WTC11 (cell line): ENCODE measurements around the gene MACROD2. TPM values are rescaled to one million over a fixed set of nuclear protein-coding genes. Genes with fewer than 3 reads are reported as not detected.

ENCODE experiments used
- ATAC-seq: fragments of 200-7000 bp; cut with Tn5 transposase; 2 replicates; pipeline ENCODE4 v1.10.0; 2021; ENCODE audit warnings: mild to moderate bottlenecking, moderate library complexity
- CTCF ChIA-PET: fragments of 300-600 bp; sonication (Branson Sonifier 250); formaldehyde crosslinking; loops from one replicate; lab custom pipeline; 2021; ENCODE audit warnings: antibody characterized with exemption; lab: Charles Lee
- POLR2A ChIA-PET: fragments of 350-600 bp; sonication (Branson Sonifier 250); formaldehyde crosslinking; loops from one replicate; lab custom pipeline; 2021; ENCODE audit warnings: antibody characterized with exemption; lab: Charles Lee
- DNase-seq: peaks from one replicate; pipeline ENCODE4 v3.0.0; 2021; ENCODE audit warnings: low spot score
- H3K27ac Mint-ChIP-seq: 2 replicates; pipeline ENCODE4 v1.8.0; 2021; ENCODE audit warnings: mixed read lengths
- H3K27me3 Mint-ChIP-seq: 2 replicates; pipeline ENCODE4 v1.8.0; 2021; ENCODE audit warnings: low read depth, mild to moderate bottlenecking, moderate library complexity, mixed read lengths
- H3K36me3 Mint-ChIP-seq: 2 replicates; pipeline ENCODE4 v1.8.0; 2021; ENCODE audit warnings: mixed read lengths
- H3K4me1 Mint-ChIP-seq: 2 replicates; pipeline ENCODE4 v1.8.0; 2022; ENCODE audit warnings: mixed read lengths
- H3K4me3 Mint-ChIP-seq: 2 replicates; pipeline ENCODE4 v1.8.0; 2021; ENCODE audit warnings: mild to moderate bottlenecking, moderate library complexity, mixed read lengths
- H3K9me3 Mint-ChIP-seq: 2 replicates; pipeline ENCODE4 v1.8.0; 2021; ENCODE audit warnings: mixed read lengths
- EMX1 ChIP-seq: fragments of 250-450 bp; sonication (Bioruptor Pico); IDR thresholded peaks from 2 replicates; pipeline ENCODE4 v1.8.0; 2021; ENCODE audit warnings: mild to moderate bottlenecking
- FOXJ3 ChIP-seq: sonication (generic); formaldehyde crosslinking; IDR thresholded peaks from 2 replicates; pipeline ENCODE4 v1.9.0; 2021; ENCODE audit warnings: missing genetic modification reagents, mild to moderate bottlenecking, borderline replicate concordance
- JUN ChIP-seq: sonication (generic); formaldehyde crosslinking; IDR thresholded peaks from 2 replicates; pipeline ENCODE4 v1.8.0; 2023; ENCODE audit warnings: mild to moderate bottlenecking, missing genetic modification reagents
- NFATC4 ChIP-seq: fragments of 250-450 bp; sonication (Bioruptor Pico); IDR thresholded peaks from 2 replicates; pipeline ENCODE4 v1.9.0; 2021; ENCODE audit warnings: mild to moderate bottlenecking
- NFE2L1 ChIP-seq: sonication (generic); formaldehyde crosslinking; IDR thresholded peaks from 2 replicates; pipeline ENCODE4 v1.8.1; 2023; ENCODE audit warnings: missing genetic modification reagents
- NR1H2 ChIP-seq: sonication (generic); formaldehyde crosslinking; IDR thresholded peaks from 2 replicates; pipeline ENCODE4 v1.9.0; 2021; ENCODE audit warnings: mild to moderate bottlenecking, moderate library complexity, missing genetic modification reagents
- SMAD3 ChIP-seq: sonication (generic); formaldehyde crosslinking; IDR thresholded peaks from 2 replicates; pipeline ENCODE4 v1.8.0; 2022; ENCODE audit warnings: missing genetic modification reagents, mild to moderate bottlenecking, borderline replicate concordance
- SP1 ChIP-seq: sonication (generic); formaldehyde crosslinking; conservative IDR thresholded peaks from 2 replicates; pipeline ENCODE4 v1.8.1; 2022; ENCODE audit warnings: missing genetic modification reagents
- TCF7 ChIP-seq: sonication (generic); formaldehyde crosslinking; IDR thresholded peaks from 2 replicates; pipeline ENCODE4 v1.8.0; 2022; ENCODE audit warnings: mild to moderate bottlenecking, low read depth, missing genetic modification reagents, moderate library complexity
- ZNF232 ChIP-seq: sonication (generic); formaldehyde crosslinking; IDR thresholded peaks from 2 replicates; pipeline ENCODE4 v1.8.0; 2022; ENCODE audit warnings: mild to moderate bottlenecking, missing genetic modification reagents
- ZNF263 ChIP-seq: sonication (generic); formaldehyde crosslinking; IDR thresholded peaks from 2 replicates; pipeline ENCODE4 v1.8.1; 2022; ENCODE audit warnings: low read depth, mild to moderate bottlenecking, moderate library complexity, missing genetic modification reagents
- total RNA-seq: library from RNA; stranded (reverse); gene quantifications from 3 replicates; pipeline ENCODE4 v1.2.3, GENCODE V29; 2021
- TF ChIP-seq, protein P1 (sequence below): sonication (generic); formaldehyde crosslinking; IDR thresholded peaks from 2 replicates; pipeline ENCODE4 v1.8.0; 2022; ENCODE audit warnings: mild to moderate bottlenecking, missing genetic modification reagents
- TF ChIP-seq, protein P2 (sequence below): fragments of 250-450 bp; sonication (Bioruptor Pico); IDR thresholded peaks from 2 replicates; pipeline ENCODE4 v1.9.0; 2021; ENCODE audit warnings: mild to moderate bottlenecking
- TF ChIP-seq, protein P3 (sequence below): fragments of 250-450 bp; sonication (Bioruptor Pico); IDR thresholded peaks from 2 replicates; pipeline ENCODE4 v1.9.0; 2021; ENCODE audit warnings: moderate library complexity, mild to moderate bottlenecking, inconsistent platforms, borderline replicate concordance
- TF ChIP-seq, protein P4 (sequence below): fragments of 200-600 bp; IDR thresholded peaks from 2 replicates; pipeline ENCODE4 v1.8.0; 2022; ENCODE audit warnings: antibody characterized with exemption
- TF ChIP-seq, protein P5 (sequence below): sonication (generic); formaldehyde crosslinking; IDR thresholded peaks from 2 replicates; pipeline ENCODE4 v1.8.0; 2023; ENCODE audit warnings: missing genetic modification reagents
- TF ChIP-seq, protein P6 (sequence below): fragments of 250-450 bp; sonication (Bioruptor Pico); IDR thresholded peaks from 2 replicates; pipeline ENCODE4 v1.9.0; 2021; ENCODE audit warnings: mild to moderate bottlenecking
- TF ChIP-seq, protein P7 (sequence below): fragments of 250-450 bp; sonication (Bioruptor Pico); conservative IDR thresholded peaks from 2 replicates; pipeline ENCODE4 v1.9.0; 2021; ENCODE audit warnings: mild to moderate bottlenecking

MACROD2 gene
- total RNA-seq, 1 experiment from 2014 or later, result 4.1 TPM

DNA sequence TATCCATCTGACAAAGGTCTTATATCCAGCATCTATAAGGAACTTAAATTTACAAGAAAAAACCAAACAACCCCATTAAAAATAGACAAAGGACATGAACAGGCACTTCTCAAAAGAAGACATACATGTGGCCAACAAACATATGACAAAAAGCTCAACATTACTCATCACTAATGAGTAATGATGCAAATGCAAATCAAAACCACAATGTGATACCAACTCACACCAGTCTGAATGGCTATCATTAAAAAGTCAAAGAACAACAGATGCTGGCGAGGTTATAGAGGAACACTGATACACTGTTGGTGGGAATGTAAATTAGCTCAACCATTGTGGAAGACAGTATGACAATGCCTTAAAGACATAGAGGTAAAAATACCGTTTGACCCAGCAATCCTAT, 13.9 kb downstream of the MACROD2 start:
- Mint-ChIP-seq H3K27ac (no peak overlapping the region), H3K36me3 (peaks cover 8% of the 10 kb centered on the region), H3K4me1 (no peaks in the 10 kb centered on the region), H3K27me3 (no peaks in the 10 kb centered on the region), H3K4me3 (no peak overlapping the region), H3K9me3 (peaks cover 16% of the 10 kb centered on the region)
- POLR2A ChIA-PET, result no interaction called here
- DNase-seq, result no peak
- CTCF ChIA-PET, result no interaction called here
- no peak for ATAC-seq
- TF ChIP-seq, protein P1, sequence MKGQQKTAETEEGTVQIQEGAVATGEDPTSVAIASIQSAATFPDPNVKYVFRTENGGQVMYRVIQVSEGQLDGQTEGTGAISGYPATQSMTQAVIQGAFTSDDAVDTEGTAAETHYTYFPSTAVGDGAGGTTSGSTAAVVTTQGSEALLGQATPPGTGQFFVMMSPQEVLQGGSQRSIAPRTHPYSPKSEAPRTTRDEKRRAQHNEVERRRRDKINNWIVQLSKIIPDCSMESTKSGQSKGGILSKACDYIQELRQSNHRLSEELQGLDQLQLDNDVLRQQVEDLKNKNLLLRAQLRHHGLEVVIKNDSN, result no peak

DNA sequence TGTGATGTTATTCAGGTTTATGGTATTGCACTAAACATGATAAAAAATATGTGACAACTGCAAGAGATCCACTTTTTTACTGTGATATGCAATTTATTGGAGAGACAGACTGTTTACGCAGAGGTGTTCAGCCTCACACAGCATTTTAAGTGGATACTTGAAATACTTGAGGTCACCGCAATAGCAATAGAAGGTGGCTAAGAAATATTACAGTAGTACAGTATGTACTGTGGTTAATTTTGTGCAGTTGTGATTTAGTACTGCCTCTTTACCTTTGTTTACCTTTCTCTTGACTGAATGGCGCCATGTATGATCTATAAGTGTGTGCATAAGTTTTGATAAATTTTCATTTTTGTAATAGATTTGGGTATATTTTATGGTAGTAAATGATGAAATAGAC, 17.4 kb downstream of the MACROD2 start:
- Mint-ChIP-seq H3K36me3 (peaks cover 19% of the 10 kb centered on the region), H3K4me3 (no peak overlapping the region), H3K27me3 (no peaks in the 10 kb centered on the region), H3K27ac (no peak overlapping the region), H3K4me1 (no peaks in the 10 kb centered on the region), H3K9me3 (peaks cover 28% of the 10 kb centered on the region)
- ChIA-PET CTCF (no interaction called here), POLR2A (interaction anchor here (1.6 kb wide), 1 partner anchor 80 kb away, joined by 3 read pairs; no protein-coding TSS in a partner anchor)
- no peak for ATAC-seq
- DNase-seq, result no peak
- TF ChIP-seq ZNF263 (CRISPR knock-in tag), result no peak

DNA sequence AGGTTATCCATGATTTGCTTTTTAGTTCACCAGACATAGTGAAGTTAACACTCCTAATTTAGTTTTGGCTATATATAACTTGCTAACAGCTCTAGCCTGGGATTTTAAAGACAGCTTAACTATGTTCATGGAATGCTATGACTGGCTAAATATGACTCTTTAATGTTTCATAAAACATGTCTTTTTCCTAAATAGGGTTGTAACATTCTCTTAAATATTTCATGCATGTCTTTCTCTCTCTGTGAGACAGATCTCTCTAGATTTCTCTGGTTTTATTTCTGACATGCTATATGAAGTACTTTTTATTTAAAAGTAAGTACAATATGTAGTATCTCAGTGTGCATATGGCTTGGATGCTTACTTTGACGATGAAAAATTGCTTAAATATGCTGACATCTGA, 35.7 kb downstream of the MACROD2 start:
- ATAC-seq, result no peak
- ChIA-PET POLR2A (no interaction called here), CTCF (interaction anchor here (0.7 kb wide), 1 partner anchor 78 kb away, joined by 4 read pairs; no protein-coding TSS in a partner anchor)
- Mint-ChIP-seq H3K27ac (no peak overlapping the region), H3K9me3 (peaks cover 8% of the 10 kb centered on the region), H3K36me3 (peaks cover 6% of the 10 kb centered on the region; the same call in 1 of the 2 replicates), H3K4me3 (no peak overlapping the region), H3K27me3 (no peaks in the 10 kb centered on the region), H3K4me1 (peaks cover 8% of the 10 kb centered on the region)
- TF ChIP-seq, protein P2, sequence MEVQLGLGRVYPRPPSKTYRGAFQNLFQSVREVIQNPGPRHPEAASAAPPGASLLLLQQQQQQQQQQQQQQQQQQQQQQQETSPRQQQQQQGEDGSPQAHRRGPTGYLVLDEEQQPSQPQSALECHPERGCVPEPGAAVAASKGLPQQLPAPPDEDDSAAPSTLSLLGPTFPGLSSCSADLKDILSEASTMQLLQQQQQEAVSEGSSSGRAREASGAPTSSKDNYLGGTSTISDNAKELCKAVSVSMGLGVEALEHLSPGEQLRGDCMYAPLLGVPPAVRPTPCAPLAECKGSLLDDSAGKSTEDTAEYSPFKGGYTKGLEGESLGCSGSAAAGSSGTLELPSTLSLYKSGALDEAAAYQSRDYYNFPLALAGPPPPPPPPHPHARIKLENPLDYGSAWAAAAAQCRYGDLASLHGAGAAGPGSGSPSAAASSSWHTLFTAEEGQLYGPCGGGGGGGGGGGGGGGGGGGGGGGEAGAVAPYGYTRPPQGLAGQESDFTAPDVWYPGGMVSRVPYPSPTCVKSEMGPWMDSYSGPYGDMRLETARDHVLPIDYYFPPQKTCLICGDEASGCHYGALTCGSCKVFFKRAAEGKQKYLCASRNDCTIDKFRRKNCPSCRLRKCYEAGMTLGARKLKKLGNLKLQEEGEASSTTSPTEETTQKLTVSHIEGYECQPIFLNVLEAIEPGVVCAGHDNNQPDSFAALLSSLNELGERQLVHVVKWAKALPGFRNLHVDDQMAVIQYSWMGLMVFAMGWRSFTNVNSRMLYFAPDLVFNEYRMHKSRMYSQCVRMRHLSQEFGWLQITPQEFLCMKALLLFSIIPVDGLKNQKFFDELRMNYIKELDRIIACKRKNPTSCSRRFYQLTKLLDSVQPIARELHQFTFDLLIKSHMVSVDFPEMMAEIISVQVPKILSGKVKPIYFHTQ (CRISPR knock-in tag), result no peak
- TF ChIP-seq, protein P3, sequence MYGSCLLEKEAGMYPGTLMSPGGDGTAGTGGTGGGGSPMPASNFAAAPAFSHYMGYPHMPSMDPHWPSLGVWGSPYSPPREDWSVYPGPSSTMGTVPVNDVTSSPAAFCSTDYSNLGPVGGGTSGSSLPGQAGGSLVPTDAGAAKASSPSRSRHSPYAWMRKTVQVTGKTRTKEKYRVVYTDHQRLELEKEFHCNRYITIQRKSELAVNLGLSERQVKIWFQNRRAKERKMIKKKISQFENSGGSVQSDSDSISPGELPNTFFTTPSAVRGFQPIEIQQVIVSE (CRISPR knock-in tag), result no peak
- TF ChIP-seq, protein P4, sequence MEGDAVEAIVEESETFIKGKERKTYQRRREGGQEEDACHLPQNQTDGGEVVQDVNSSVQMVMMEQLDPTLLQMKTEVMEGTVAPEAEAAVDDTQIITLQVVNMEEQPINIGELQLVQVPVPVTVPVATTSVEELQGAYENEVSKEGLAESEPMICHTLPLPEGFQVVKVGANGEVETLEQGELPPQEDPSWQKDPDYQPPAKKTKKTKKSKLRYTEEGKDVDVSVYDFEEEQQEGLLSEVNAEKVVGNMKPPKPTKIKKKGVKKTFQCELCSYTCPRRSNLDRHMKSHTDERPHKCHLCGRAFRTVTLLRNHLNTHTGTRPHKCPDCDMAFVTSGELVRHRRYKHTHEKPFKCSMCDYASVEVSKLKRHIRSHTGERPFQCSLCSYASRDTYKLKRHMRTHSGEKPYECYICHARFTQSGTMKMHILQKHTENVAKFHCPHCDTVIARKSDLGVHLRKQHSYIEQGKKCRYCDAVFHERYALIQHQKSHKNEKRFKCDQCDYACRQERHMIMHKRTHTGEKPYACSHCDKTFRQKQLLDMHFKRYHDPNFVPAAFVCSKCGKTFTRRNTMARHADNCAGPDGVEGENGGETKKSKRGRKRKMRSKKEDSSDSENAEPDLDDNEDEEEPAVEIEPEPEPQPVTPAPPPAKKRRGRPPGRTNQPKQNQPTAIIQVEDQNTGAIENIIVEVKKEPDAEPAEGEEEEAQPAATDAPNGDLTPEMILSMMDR, result no peak
- DNase-seq, result no peak

DNA sequence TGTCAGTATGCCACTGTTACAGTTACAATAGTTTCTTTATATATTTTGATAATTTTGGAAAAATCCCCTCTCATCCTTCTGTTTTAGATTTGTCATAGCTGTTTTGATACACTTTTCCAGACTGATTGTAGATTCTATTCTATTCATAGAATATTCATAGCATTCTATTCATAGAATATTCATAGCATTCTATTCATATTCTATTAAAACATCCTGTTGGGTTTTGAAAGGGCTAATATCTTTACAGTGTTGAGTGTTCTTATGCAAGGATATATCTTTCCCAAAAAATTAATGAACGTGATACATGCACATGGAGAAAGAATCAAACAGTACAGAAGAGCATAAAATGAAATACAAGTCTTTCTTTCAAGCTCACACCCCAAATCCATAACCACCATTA, 38.0 kb downstream of the MACROD2 start:
- peaks cover 8% of the 10 kb centered on the region for H3K9me3 Mint-ChIP-seq
- peaks cover 5% of the 10 kb centered on the region; the same call in 1 of the 2 replicates for H3K4me1 Mint-ChIP-seq
- H3K27ac Mint-ChIP-seq, result no peak overlapping the region
- no peak for ATAC-seq
- POLR2A ChIA-PET, result no interaction called here
- peaks cover 6% of the 10 kb centered on the region; the same call in 1 of the 2 replicates for H3K36me3 Mint-ChIP-seq
- no peak overlapping the region for H3K4me3 Mint-ChIP-seq
- TF ChIP-seq ZNF232, result no peak
- TF ChIP-seq NFATC4 (CRISPR knock-in tag), result no peak
- no peak for TF ChIP-seq FOXJ3 (CRISPR knock-in tag)
- TF ChIP-seq TCF7 (CRISPR knock-in tag), result no peak
- TF ChIP-seq SMAD3 (CRISPR knock-in tag), result no peak
- TF ChIP-seq, protein P5, sequence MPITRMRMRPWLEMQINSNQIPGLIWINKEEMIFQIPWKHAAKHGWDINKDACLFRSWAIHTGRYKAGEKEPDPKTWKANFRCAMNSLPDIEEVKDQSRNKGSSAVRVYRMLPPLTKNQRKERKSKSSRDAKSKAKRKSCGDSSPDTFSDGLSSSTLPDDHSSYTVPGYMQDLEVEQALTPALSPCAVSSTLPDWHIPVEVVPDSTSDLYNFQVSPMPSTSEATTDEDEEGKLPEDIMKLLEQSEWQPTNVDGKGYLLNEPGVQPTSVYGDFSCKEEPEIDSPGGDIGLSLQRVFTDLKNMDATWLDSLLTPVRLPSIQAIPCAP (CRISPR knock-in tag), result no peak
- TF ChIP-seq NFE2L1 (CRISPR knock-in tag), result no peak
- no peak for TF ChIP-seq NR1H2 (CRISPR knock-in tag)
- no peak for TF ChIP-seq JUN (CRISPR knock-in tag)
- TF ChIP-seq, protein P6, sequence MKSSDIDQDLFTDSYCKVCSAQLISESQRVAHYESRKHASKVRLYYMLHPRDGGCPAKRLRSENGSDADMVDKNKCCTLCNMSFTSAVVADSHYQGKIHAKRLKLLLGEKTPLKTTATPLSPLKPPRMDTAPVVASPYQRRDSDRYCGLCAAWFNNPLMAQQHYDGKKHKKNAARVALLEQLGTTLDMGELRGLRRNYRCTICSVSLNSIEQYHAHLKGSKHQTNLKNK, result no peak
- TF ChIP-seq, protein P7, sequence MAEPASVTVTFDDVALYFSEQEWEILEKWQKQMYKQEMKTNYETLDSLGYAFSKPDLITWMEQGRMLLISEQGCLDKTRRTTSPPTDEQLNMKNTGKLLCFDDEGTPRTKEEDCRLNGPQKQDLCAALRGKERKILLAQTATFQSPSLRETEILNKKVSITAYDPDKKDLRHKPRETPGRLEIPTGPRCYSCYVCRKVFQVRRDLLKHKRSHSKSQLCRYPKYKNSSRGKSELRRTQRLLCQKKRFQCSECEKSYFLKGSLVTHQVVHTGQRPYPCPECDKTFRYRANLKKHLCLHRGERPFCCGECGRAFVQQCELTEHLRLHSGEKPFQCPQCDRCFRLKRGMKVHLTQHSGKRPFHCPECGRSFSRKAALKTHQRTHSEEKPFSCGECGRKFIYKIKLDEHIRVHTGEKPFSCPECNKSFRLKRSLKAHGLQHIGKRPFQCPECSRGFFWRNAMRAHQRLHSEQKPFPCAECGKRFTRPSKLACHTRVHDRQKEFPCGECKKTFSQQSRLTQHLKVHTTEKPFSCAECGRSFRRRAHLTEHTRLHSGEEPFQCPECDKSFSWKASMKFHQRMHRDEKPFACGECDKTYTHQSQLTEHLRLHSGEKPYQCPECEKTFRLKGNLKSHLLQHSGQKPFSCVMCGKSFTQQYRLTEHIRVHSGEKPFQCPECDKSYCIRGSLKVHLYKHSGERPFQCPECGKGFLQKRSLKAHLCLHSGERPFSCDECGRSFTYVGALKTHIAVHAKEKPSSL, result no peak
- no peak for TF ChIP-seq SP1 (CRISPR knock-in tag)
- TF ChIP-seq EMX1, result no peak
- TF ChIP-seq, all 79 proteins: peak for 0
- H3K27me3 Mint-ChIP-seq, result no peaks in the 10 kb centered on the region
- no peak for DNase-seq
- CTCF ChIA-PET, result no interaction called here
